ENCODE measurements around the gene ANGPTL2.

- no peak for TF ChIP-seq EZH2 (IDR thresholded peaks at IDR 0.05; ENCODE audit: borderline replicate concordance, low read depth, low read length, severe bottlenecking)
- no peak for TF ChIP-seq CTCF (IDR thresholded peaks at IDR 0.05; ENCODE audit: borderline replicate concordance, extremely low read depth, low read length, poor library complexity, severe bottlenecking)
These were observed 66.6 kb downstream of the ANGPTL2 start for GRCh38 chr9:127055745-127056402.

Data from DND-41 (cell line).